A549 (cell line): ENCODE data around the gene SAMD8. TPM values are rescaled to one million over a fixed set of nuclear protein-coding genes. Genes with fewer than 3 reads are reported as not detected.
A peak's percentile ranks its signal among the peaks of the same experiment; 100 is the strongest.

Experiments
- ATAC-seq, 2 experiments: fragments of 200-7000 bp in 1 of 2; fragments of >200 bp in 1 of 2; cut with Nextera tagmentation in 1 of 2; cut with Tn5 transposase in 1 of 2; 3 replicates each; pipeline versions ENCODE4 v1.8.0 to v1.9.1; 2018 to 2020; ENCODE audit warnings: mild to moderate bottlenecking in 1 of 2, moderate library complexity in 1 of 2
- CTCF ChIA-PET: fragments of 300-600 bp; sonication (Branson Sonifier 250); formaldehyde crosslinking; extraction: SDS; loops from one replicate; lab custom pipeline; 2021; ENCODE audit warnings: antibody characterized with exemption, inconsistent platforms; lab: Yijun Ruan, JAX
- POLR2A ChIA-PET: fragments of 350-600 bp; formaldehyde crosslinking; extraction: SDS; loops from one replicate; lab custom pipeline; 2021; ENCODE audit warnings: antibody characterized with exemption, inconsistent platforms; lab: Yijun Ruan, JAX
- DNase-seq, 2 experiments: peaks; one replicate each; pipeline versions ENCODE4 v3.0.0 to v3.0.0-alpha.2; 2011 to 2016; ENCODE audit warnings: low read depth in 1 of 2, low spot score in 1 of 2
- FAIRE-seq: peaks from 2 replicates; lab custom pipeline; 2011; peaks lifted over from hg19 to GRCh38; lab: Jason Lieb, UNC
- H3K27ac ChIP-seq, 2 experiments: fragments of >200 bp; sonication (Bioruptor Twin); formaldehyde crosslinking; 3 replicates each; pipeline ENCODE4 v1.5.1; 2016 to 2017
- H3K4me1 ChIP-seq: fragments of >200 bp; sonication (Bioruptor Twin); formaldehyde crosslinking; 3 replicates; pipeline ENCODE4 v1.6.1; 2016
- H3K4me2 ChIP-seq: fragments of >200 bp; sonication (Bioruptor Twin); formaldehyde crosslinking; 3 replicates; pipeline ENCODE4 v1.6.1; 2016
- H3K4me3 ChIP-seq: fragments of >200 bp; sonication (Bioruptor Twin); formaldehyde crosslinking; 3 replicates; pipeline ENCODE4 v1.5.1; 2016
- H3K9me3 ChIP-seq: fragments of >200 bp; sonication (Bioruptor Twin); formaldehyde crosslinking; 3 replicates; pipeline ENCODE4 v1.6.1; 2016
- ATOH8 ChIP-seq: fragments of 250-450 bp; sonication (Bioruptor Pico); IDR thresholded peaks from 2 replicates; pipeline ENCODE4 v1.5.0; 2020; ENCODE audit warnings: low read depth, mild to moderate bottlenecking, moderate library complexity
- BCL3 ChIP-seq: fragments of >200 bp; sonication (Bioruptor Twin); formaldehyde crosslinking; IDR thresholded peaks from 3 replicates; pipeline ENCODE4 v1.6.1; 2016
- BHLHE40 ChIP-seq: IDR thresholded peaks from 2 replicates; pipeline ENCODE4 v1.6.1; 2012; ENCODE audit warnings: low read depth, low read length, inconsistent platforms
- CBX2 ChIP-seq: fragments of 200-600 bp; sonication (generic); IDR thresholded peaks from 2 replicates; pipeline ENCODE4 v1.6.1; 2016; ENCODE audit warnings: low read depth, mild to moderate bottlenecking, borderline replicate concordance
- CBX8 ChIP-seq: fragments of 200-600 bp; sonication (generic); IDR thresholded peaks from 2 replicates; pipeline ENCODE4 v1.6.1; 2016
- CHD4 ChIP-seq: fragments of 200-600 bp; sonication (generic); IDR thresholded peaks from 2 replicates; pipeline ENCODE4 v1.6.1; 2016; ENCODE audit warnings: antibody characterized with exemption, mild to moderate bottlenecking, borderline replicate concordance
- EP300 ChIP-seq, 2 experiments: fragments of >200 bp; sonication (Bioruptor Twin); formaldehyde crosslinking; IDR thresholded peaks; 2 replicates in 1 of 2; 3 replicates in 1 of 2; pipeline ENCODE4 v1.6.1; 2016 to 2017
- FOSB ChIP-seq: fragments of 250-450 bp; sonication (Bioruptor Pico); IDR thresholded peaks from 2 replicates; pipeline ENCODE4 v1.5.0; 2020; ENCODE audit warnings: mild to moderate bottlenecking, moderate library complexity
- GATA3 ChIP-seq: IDR thresholded peaks from 2 replicates; pipeline ENCODE4 v1.6.1; 2012; ENCODE audit warnings: borderline replicate concordance
- HDAC2 ChIP-seq: fragments of 200-600 bp; sonication (generic); IDR thresholded peaks from 2 replicates; pipeline ENCODE4 v1.6.1; 2016
- HEYL ChIP-seq: fragments of 250-450 bp; sonication (Bioruptor Pico); IDR thresholded peaks from 2 replicates; pipeline ENCODE4 v1.8.0; 2021; ENCODE audit warnings: mild to moderate bottlenecking, moderate library complexity
- HMGXB4 ChIP-seq: fragments of 250-450 bp; sonication (Bioruptor Pico); IDR thresholded peaks from 2 replicates; pipeline ENCODE4 v1.5.0; 2021; ENCODE audit warnings: mild to moderate bottlenecking, moderate library complexity, borderline replicate concordance
- HOXA7 ChIP-seq: fragments of 250-450 bp; sonication (Bioruptor Pico); IDR thresholded peaks from 2 replicates; pipeline ENCODE4 v1.5.0; 2020; ENCODE audit warnings: mild to moderate bottlenecking, moderate library complexity
- HOXB5 ChIP-seq: fragments of 250-450 bp; sonication (Bioruptor Pico); IDR thresholded peaks from 2 replicates; pipeline ENCODE4 v1.5.0; 2020; ENCODE audit warnings: mild to moderate bottlenecking, moderate library complexity
- JUNB ChIP-seq: fragments of >200 bp; sonication (Bioruptor Twin); formaldehyde crosslinking; IDR thresholded peaks from 2 replicates; pipeline ENCODE4 v1.6.1; 2016
- KDM1A ChIP-seq: fragments of 200-600 bp; sonication (generic); IDR thresholded peaks from 2 replicates; pipeline ENCODE4 v1.6.1; 2016; ENCODE audit warnings: low read depth, mild to moderate bottlenecking
- KDM5A ChIP-seq: fragments of 200-600 bp; sonication (generic); IDR thresholded peaks from 2 replicates; pipeline ENCODE4 v1.6.1; 2016; ENCODE audit warnings: antibody characterized with exemption, mild to moderate bottlenecking
- MAZ ChIP-seq: fragments of 150-350 bp; IDR thresholded peaks from 2 replicates; pipeline ENCODE4 v1.6.1; 2014; ENCODE audit warnings: antibody characterized with exemption, low read depth, low read length, borderline replicate concordance
- MYC ChIP-seq: IDR thresholded peaks from 2 replicates; pipeline ENCODE4 v1.6.1; 2012; ENCODE audit warnings: mild to moderate bottlenecking, inconsistent platforms, low read length, improper control_type of control experiment, borderline replicate concordance
- NR3C1 ChIP-seq: fragments of >200 bp; sonication (Bioruptor Twin); formaldehyde crosslinking; IDR thresholded peaks from 3 replicates; pipeline ENCODE4 v1.6.1; 2017
- RARB ChIP-seq: fragments of 250-450 bp; sonication (Bioruptor Pico); IDR thresholded peaks from 2 replicates; pipeline ENCODE4 v1.8.0; 2021; ENCODE audit warnings: mild to moderate bottlenecking, moderate library complexity
- REST ChIP-seq: fragments of 200-600 bp; sonication (generic); IDR thresholded peaks from 2 replicates; pipeline ENCODE4 v1.6.1; 2016; ENCODE audit warnings: antibody characterized with exemption, mild to moderate bottlenecking, moderate library complexity
- RFX5 ChIP-seq: fragments of 450-650 bp; IDR thresholded peaks from 2 replicates; pipeline ENCODE4 v1.7.1; 2014; ENCODE audit warnings: antibody characterized with exemption, mild to moderate bottlenecking, moderate library complexity
- TFCP2L1 ChIP-seq: fragments of 250-450 bp; sonication (Bioruptor Pico); IDR thresholded peaks from 2 replicates; pipeline ENCODE4 v1.5.0; 2021; ENCODE audit warnings: mild to moderate bottlenecking
- ZFP36 ChIP-seq: fragments of 450-650 bp; IDR thresholded peaks from 2 replicates; pipeline ENCODE4 v1.6.1; 2014; ENCODE audit warnings: borderline replicate concordance; ENCODE audit not compliant: partially characterized antibody
- WGBS: methylation state at CpG from one replicate; pipeline ENCODE4 v1.1.6; 2017; ENCODE audit errors: missing lambda C conversion rate; 5-methylcytosine and 5-hydroxymethylcytosine counted together
- polyA plus RNA-seq, 4 experiments: library from polyadenylated mRNA; depleted of rRNA in 3 of 4; stranded (reverse); fragments of >200 nt; fragmentation: RNase III in 1 of 4; extraction: RNeasy Plus Mini Kit Qiagen cat#74134 plus additional on column Dnase treatment in 1 of 4; gene quantifications; 2 replicates in 3 of 4; 3 replicates in 1 of 4; pipeline ENCODE4 v1.2.3, GENCODE V29; 2011 to 2017
- TF ChIP-seq, protein P1 (sequence below): fragments of 450-650 bp; IDR thresholded peaks from 2 replicates; pipeline ENCODE4 v1.6.1; 2014; ENCODE audit warnings: antibody characterized with exemption
- TF ChIP-seq, protein P2 (sequence below): IDR thresholded peaks from 2 replicates; pipeline ENCODE4 v1.6.1; 2012; ENCODE audit warnings: low read depth, borderline replicate concordance

The SAMD8 gene
- polyA plus RNA-seq, 2 of the 4 experiments (the other 2 are of a cell fraction) = 10.9 to 27.9 TPM

DNA sequence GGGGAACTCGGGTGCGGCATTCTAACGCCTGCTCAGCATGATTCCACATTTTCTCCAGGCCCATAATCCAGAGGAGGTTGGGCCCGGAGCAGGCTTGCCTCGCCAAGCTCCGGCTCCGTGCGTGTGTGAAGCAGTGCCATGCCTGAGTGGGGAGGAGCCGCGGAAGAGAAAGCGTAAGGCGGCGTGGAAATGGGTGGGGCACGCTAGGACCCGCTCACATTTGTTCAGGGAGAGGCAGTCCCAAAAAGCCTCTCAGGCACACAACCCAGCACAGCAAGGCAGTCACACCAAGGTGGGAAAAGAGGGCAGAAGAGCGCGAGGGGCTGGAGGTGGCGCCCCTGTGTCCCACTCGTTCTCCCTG is 98.4 kb downstream of the SAMD8 start (continued):
- no peak for TF ChIP-seq CBX2
- no peak for TF ChIP-seq NR3C1
- no peak for TF ChIP-seq BHLHE40
- no peak for TF ChIP-seq JUNB
- TF ChIP-seq GATA3 = no peak
- TF ChIP-seq FOSB (CRISPR knock-in tag) = peak; percentile 59; the same call in 1 of the 2 replicates

DNA sequence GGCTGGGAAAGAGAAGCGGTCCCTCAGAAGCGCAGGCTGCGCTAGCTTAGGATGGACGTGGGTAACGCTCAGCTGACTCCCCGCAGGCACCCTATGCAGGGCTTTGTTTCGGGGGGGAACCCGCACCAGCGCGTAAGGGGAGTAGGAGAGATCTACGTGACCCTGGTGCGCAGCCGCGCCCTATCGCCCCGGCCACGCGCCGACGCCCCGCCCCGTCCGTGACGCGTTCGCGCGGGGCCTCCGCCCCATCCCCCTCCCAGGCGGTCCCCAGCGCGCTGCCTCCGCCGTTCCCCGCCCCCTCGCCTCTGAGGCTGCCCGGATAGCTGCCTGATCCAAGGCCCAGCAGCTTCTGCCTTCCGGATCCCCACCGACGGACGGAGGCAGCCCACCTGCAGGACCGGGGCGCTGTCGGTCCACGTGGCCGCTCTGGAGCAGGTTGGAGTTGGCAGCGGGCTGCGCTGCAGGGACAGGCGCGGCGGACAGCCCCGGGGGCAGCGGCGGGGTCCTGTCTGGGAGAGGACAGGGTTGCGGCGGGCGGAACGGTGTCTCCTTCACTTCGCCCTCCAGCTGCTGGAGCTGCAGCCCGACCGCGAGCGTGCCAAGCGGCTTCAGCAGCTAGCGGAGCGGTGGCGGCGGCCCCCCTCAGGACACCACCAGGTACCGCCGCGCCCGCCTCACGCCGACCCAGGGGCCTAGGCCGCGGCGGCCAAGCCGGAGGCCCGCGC is 99.0 kb downstream of the SAMD8 start, which contains the start of gene VDAC2:
TSS of gene VDAC2 (plus strand) at position 515 of the 725 bp plus-strand sequence. CDS start 363 bp downstream, outside the sequence.
- Histone ChIP-seq H3K4me1 (peaks cover 57% of the 10 kb centered on the region), H3K4me2 (peak within 1 kb of the TSS; percentile 92), H3K27ac (peak within 1 kb of the TSS; percentile 99), H3K4me3 (peak within 1 kb of the TSS; percentile 83), H3K9me3 (no peaks in the 10 kb centered on the region)
- ChIA-PET POLR2A (interaction anchor here (0.6 to 3.3 kb wide), 15 partner anchors 10 to 1008 kb away, joined by 3 to 53 read pairs (median 10); partner anchors contain the start of genes COMTD1 and SAMD8), CTCF (interaction anchor here (0.6 to 8.6 kb wide), 7 partner anchors 9 to 24 kb away, joined by 3 to 119 read pairs (median 6); partner anchors contain the start of gene COMTD1)
- peak; percentile 77 to 93 for DNase-seq
- ATAC-seq = peak; percentile 85 to 88
- WGBS = 1% methylated on average over 26 of the region's 80 CpGs
- no peak for FAIRE-seq
- TF ChIP-seq HMGXB4 (CRISPR knock-in tag) (peak; percentile 77; the same call in 1 of the 2 replicates), KDM1A (no peak), HOXB5 (CRISPR knock-in tag) (no peak), HDAC2 (no peak), REST (no peak), CHD4 (no peak), ATOH8 (CRISPR knock-in tag) (no peak), NR3C1 (no peak), MAZ (0 out of 2 replicates have a peak, but pooled peaks have one; percentile 32), CBX8 (no peak), HOXA7 (CRISPR knock-in tag) (no peak), RFX5 (no peak), BCL3 (peak; percentile 48), TFCP2L1 (CRISPR knock-in tag) (no peak), MYC (peak; percentile 90), EP300 (IDR thresholded peaks at IDR 0.05) (peak in 1 of 2 experiments; percentile 29; a peak in 1 of 5 replicates), ZFP36 (no peak), RARB (no peak), FOSB (CRISPR knock-in tag) (no peak), KDM5A (no peak), HEYL (CRISPR knock-in tag) (no peak)
- TF ChIP-seq, protein P1, sequence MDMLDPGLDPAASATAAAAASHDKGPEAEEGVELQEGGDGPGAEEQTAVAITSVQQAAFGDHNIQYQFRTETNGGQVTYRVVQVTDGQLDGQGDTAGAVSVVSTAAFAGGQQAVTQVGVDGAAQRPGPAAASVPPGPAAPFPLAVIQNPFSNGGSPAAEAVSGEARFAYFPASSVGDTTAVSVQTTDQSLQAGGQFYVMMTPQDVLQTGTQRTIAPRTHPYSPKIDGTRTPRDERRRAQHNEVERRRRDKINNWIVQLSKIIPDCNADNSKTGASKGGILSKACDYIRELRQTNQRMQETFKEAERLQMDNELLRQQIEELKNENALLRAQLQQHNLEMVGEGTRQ = peak; percentile 18; the same call in 1 of the 2 replicates
- TF ChIP-seq, protein P2, sequence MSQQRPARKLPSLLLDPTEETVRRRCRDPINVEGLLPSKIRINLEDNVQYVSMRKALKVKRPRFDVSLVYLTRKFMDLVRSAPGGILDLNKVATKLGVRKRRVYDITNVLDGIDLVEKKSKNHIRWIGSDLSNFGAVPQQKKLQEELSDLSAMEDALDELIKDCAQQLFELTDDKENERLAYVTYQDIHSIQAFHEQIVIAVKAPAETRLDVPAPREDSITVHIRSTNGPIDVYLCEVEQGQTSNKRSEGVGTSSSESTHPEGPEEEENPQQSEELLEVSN = no peak
